ENCODE results near the gene PTPN2.

PTPN2 gene

DNA sequence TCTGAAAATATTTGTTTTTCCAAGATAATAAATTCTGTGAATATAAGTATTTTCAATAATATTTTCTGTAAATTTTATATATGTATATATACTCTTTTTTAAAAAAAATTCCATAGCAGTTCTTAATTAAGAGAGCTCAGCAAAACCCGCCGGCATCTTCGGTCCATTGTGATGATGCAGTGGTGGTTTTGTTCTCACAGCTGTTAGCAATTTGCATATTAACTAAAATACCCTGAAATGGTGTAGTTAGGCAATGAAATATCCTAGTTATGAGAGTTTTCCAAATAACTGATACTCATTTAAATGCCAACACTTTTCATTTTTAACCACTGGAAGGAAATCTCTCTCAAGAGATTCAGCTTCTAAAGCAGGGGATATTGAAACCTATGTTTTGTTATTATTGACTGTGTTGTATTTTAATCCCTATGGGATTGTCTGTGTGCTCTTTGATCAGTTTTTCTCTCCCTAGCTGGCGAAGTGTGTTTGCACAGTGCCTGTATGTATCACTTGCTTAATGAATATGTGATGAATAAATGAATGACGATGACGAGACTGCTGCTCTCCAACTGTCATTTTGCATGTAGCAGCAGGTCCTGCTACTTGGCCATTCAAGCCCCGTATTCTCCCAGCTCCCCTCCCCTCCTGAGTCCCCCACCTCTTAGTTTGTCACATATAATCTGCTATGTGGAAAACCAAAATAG lies 138.8 kb downstream of the PTPN2 start:
- no peak for DNase-seq (ENCODE audit: low spot score)

DNA sequence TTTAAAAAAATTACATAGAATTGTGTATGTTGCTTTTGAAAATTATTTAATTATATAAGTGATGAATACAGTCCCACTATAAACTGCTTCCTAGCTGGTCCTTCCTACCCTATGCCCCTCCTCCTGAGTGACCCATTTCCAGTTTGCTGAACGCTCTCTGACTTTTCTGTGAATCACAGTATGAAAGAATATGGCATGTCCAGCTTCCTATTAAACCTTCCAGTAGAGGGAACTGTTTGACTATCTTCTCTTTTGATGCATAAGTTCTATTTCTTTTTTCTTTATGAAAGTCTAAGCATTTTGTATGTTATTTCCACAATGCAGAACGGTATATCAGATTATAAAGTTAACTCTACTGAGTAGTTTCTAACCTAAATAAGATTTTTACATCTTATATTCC lies 139.9 kb downstream of the PTPN2 start:
- peak; percentile 79 for DNase-seq (ENCODE audit: low spot score)

DNA sequence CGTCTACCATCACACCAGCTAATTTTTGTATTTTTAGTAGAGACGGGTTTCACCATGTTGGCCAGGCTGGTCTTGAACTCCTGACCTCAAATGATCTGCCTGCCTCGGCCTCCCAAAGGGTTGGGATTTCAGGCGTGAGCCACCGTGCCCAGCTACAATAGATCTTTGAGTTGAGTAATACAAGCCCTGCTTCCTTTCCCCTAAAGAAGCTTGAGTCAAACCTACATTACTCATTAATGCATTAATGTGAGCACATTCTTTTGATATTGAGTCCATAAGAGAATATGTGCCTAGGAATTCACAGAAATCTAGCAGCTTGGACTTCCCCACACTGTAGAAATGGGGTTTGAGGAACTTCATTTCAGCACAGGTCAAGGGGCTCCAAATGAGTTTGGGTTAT lies 141.6 kb downstream of the PTPN2 start:
- DNase-seq (ENCODE audit: low spot score): no peak
